Hepatic stellate cell (primary cell): ENCODE data around the gene ACTBL2.
"Not testable (repeated sequence)": the region's sequence is repeated elsewhere in the genome, so short reads cannot be mapped to it uniquely, and the experiment has no call there.

ENCODE experiments used
- DNase-seq: peaks from one replicate; pipeline ENCODE4 v3.0.0; 2011; ENCODE audit warnings: low spot score

Gene ACTBL2

DNA sequence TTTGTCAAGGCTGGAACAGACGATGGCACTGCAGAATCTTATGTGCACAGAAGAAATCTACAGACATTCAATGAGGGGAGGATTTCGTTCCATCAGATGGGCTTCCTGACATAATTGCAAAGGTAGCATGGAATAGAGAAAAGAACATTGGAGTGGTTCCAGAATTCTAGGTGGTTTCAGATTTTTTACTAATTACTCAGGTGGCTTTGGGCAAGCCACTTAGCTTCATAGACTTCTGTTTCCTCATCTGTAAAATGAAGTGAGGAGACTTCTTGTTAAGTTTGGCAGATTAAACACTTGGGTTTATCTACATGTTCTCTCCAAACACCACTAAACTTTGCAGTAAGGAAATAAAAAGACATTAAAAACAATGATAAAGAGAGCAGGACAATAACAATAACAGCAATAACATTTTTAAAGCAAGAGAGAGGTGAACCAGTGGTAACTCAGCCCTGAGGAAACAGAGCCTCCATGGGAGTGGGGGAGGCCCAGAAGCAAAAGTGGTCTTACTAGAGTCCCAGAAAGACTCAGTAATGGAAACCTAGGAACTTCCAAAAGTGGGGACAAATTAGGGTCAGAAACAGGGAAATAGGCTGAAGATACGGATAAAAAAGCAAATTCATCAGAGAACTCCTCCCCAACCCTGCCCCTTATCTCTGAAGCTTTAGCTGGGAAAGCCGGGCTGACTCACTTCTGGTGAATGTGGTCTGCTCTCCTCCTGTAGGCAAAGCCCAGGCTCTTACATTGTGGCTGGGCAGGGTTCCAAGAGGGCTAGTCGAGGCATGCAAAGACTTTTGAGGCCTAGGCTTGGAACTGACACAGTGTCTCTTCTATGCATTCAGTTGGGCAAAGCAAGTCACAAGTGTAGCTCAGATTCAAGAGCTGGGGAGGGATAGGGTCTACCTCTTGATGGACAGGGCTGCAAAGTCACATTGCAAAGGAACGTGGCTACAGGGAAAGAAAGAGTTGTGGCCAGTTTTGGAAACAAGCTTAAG is 11.8 kb upstream of the ACTBL2 start:
- DNase-seq, result peak; percentile 79

DNA sequence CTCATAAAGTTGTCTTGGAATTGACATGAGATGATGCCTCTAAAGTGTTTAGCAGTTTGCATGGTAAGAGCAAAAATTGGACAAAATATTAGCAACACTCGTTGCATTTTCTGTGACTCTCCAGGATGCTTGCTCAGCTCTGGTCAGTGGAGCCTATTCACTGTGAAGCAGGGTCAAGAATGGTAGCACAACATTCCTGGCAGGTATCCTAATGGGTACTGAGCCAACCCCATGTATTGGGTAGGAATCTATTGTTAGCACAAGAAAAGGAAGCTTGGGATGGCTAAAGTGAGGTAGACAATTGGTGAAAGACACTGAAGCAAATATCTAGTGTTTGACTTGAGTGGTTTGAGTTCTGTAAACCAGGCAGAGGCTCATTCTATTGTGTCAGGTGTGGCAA is 10.4 kb upstream of the ACTBL2 start:
- no peak for DNase-seq

DNA sequence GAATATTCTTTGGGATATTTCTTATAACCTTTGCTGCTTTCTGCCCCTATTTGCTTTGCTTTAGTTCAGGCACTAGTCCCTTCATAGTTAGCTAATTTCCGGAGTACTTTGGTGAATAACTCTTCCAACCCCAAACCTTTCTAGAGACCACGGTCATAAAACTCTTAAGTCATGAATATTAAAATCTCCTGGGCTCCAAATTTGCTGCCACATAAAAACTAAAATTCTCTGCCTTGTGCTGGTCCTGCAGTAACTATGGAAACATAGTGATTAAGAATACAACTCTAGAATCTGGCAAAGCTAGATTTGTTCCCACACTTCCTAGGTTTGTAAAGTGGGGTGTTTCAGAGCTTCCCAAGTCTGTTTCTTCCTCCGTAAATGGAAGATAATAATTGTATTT is 10.0 kb upstream of the ACTBL2 start:
- no peak for DNase-seq

DNA sequence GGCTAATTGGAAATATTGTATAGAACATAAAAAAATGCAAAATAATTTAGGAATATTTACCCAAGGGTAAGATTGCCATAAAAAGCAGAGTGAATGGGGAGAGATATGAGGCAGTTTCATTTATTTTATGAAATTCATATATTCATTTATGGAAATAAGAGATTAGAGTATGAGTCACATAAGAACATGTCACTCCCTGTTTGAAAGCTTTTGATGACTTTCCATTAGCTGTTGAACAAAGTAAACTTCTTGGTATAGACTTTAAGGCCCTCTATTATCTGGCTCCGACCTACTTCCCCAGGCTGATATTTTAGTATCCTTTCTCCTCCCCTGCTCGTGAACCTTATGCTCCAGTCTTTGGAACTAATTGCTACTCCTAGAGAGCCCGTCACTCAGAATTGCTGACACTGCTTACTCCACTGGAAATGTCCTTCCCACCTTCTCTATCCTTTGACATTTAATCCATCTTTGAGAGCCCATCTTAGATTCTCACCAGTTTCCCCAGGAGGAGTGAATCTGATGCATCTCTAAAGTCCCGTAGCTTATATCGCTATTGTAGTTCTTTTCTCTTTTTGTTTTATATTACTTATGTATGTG is 8.9 kb upstream of the ACTBL2 start:
- DNase-seq, result no peak

DNA sequence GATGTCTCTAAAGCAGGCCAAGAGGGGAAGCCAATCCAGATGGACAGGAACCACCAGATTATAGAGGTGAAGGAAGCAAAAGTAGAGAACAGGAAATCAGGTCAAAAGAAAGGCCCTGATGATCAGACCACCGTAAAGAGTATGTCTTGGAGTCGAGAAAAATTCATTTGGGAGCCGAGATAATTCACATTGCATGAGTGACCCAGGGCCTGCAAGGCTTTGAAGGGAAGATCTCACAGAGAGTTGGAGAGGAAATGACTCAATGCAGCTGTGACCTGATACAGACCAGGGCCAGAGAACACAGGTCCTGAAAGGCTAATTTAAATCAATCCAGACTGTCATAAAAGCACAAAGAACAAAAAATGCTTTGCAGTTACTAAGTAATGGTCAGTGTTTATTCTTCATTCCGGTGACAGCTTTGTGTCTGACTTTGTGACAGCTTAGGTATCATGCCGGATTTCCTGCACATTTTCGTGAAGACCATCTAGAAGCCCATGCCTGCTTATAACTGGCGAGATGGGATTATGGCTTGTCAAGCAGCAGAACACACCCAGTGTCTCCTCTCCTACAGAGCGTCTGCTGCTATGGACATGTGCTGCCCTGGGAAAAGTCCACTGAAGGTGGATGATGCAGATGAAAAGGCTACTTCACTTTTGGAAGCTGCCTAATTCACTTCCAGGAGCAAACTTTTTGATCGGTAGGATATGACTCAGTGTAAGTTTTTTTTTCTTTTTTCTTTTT is 5.8 kb upstream of the ACTBL2 start:
- DNase-seq, result peak; percentile 40

DNA sequence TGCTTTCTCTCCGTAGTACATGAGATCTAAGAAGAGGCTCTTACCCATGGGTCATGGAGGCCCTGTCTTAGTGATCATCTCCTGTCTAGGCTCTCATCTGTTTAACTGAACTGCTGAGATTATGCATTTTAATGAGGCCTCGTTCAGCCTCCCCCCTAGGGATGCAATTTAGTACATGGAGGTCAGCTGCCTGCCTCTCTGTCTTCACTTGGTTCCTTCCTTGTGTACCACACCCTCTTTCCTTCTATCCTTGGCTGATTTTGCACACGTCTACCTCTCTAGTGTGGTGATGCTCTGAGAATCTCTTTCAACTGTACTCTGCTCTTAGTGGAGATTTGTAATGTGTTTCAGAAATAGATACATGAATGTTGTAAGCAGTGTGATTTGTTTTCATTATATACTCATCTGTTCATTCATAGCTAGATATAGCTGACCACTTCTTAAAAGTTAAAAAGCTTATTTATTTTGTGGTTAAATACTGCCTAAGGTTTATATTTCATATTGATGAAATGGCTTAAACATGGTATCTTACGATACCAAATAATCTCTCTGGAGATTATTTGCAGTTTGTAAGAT is 3.5 kb upstream of the ACTBL2 start:
- DNase-seq, result no peak

DNA sequence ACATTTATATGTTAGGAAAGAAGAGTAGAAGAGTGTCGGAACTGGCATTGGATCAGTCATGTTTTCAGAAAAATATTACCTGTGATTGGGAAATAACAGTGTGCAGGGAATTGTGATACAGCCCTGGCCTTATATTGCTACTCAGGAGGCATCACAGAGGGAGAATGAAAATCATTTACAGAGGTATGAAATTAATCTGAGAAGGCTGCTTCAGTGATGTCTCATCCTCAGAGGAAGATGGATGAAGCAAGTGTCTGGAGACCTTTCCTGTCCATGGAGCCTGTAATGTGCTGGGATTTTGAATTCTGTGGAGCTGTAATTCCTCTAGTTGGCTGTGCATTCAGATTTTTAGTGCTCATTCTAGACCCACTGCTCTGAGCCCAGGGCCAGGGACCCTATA is 3.8 kb downstream of the ACTBL2 start:
- no peak for DNase-seq

DNA sequence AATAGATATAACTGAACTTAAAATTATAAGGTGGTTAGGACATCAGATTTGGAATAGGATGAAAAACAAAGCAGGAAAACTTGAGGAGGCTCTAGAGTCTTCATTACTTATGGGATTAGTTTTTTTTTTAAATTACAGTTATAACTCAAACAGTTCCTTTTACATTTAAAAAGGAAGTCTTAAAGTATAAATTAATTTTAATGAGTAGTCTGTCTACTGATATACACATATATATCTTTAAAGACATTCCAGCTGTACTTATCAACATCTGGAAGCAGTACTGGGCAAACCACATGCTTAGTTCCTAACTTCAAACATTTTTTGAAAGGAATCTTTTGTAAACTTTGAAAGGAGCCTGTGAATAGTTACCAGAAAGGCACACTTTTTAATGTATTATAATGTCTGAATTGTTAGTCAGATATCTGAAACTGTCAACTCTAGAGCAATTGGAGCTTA is 6.0 kb downstream of the ACTBL2 start:
- DNase-seq, result no peak

DNA sequence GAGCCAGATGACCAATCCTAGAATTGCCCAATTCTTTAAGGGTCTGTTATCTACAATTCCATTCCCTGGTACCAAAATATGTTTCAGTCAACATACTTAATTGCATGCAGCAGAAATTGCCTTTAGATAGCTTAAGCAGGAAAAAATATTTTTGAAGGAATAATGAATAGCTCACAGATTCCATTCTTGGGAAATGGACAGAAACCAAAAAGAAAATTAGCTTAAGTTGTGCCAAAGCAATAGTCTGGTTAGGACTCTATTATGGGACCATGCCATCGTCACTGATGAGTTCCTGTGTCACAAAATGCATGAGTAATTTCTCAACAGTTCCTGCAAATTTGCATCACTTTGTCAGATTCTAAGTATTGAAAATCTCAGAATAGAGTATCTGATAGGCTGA is 12.3 kb downstream of the ACTBL2 start:
- no peak for DNase-seq

DNA sequence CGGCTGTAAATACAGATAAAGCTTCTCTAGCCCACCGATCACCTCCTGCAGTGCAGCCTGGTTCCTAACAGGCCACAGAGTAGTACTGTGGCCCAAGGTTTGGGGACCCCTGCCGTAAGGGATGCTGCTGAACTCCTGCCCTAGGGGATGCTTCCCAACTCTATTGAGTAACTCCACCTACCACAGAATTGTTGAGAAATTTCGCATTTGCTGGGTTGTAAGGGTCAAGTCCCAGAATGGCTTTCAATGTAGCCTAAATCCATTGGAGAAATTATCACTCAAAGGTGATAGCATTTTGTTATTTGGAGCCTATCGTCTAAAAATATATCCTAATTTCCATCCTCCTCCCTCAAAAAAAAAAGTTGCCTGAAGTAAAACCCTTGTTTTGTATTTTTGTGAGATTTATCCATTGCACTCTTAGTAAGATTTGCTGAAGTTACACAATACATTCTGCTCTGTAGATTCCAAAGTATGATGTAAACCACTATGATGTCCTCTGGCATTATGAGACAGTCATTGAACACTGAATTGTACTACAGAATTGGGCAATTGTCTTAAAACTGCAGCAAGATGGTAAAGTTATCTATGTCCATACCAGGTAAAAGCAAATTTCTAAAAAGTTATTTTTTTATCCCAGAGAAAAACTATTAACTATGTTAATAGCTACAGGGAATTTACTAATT is 14.0 kb downstream of the ACTBL2 start:
- DNase-seq, result peak; percentile 14

DNA sequence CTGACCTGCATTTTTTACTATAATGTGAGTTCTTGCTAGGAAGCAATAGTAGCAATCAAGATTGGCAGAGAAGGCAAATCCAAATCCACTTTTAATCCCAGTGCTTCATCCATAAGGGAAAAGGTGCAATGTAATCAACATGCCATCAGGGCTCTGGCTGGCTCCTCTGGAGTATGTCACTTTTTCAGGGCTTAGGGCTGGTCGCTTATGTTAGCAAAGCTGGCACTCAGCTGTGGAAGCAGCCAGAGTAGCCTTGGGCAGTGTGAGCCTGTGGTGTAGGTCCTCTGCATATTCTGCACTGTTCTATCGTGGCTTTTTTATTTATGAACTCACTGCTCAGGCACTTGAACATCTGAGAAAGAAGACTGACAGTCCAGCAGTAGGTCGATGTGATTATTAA is 16.1 kb downstream of the ACTBL2 start:
- no peak for DNase-seq

DNA sequence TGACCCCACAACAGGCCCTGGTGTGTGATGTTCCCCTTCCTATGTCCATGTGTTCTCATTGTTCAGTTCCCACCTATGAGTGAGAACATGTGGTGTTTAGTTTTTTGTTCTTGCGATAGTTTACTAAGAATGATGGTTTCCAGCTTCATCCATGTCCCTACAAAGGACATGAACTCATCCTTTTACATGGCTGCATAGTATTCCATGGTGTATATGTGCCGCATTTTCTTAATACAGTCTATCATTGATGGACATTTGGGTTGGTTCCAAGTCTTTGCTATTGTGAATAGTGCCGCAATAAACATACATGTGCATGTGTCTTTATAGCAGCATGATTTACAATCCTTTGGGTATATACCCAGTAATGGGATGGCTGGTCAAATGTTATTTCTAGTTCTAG is 22.6 kb downstream of the ACTBL2 start:
- DNase-seq, result not testable (repeated sequence)

DNA sequence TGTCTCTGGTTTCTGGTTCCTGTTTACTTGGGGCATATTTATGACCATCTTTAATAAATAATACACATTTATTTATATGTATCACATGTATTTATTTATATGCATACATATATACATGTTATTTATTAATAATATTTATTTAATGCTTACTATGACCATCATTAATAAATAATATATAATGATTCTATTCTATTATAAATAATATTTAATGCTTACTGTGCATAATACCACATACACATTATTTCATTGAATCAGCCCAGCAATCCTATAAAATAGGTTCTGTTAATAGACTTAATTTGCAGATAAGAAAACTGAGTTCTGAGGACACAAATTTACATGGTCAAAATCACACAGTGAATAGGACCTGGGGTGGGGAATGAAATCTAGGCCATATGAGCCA is 24.2 kb downstream of the ACTBL2 start:
- no peak for DNase-seq

DNA sequence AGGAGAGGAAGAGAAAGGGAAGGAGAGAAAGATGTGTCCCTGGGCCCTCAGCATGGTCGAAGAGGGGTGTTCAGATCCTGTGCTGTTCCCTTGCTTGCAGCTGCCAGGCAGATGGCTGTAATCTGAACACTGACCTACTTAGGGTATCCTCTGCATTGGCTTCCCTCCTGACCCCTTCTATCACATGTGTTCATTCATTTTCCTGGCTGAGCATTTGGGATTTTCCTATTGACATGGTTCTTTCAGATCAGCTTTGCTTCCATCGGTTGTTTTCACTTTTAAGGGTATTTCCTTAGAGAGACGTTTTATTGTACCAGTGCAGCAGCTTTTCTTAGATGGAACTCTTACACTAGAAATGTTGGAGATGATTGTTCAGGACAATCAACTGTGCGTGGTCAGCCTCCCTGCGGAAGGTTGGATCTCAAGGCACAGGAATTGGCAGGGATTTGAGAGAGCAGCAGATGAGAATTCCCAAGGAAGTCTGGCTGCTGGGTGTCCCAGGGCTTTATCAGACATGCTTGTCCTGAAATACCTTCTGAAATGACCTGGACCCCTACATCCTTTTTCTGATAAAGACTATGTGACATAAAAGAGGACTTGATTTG is 26.0 kb downstream of the ACTBL2 start:
- no peak for DNase-seq

DNA sequence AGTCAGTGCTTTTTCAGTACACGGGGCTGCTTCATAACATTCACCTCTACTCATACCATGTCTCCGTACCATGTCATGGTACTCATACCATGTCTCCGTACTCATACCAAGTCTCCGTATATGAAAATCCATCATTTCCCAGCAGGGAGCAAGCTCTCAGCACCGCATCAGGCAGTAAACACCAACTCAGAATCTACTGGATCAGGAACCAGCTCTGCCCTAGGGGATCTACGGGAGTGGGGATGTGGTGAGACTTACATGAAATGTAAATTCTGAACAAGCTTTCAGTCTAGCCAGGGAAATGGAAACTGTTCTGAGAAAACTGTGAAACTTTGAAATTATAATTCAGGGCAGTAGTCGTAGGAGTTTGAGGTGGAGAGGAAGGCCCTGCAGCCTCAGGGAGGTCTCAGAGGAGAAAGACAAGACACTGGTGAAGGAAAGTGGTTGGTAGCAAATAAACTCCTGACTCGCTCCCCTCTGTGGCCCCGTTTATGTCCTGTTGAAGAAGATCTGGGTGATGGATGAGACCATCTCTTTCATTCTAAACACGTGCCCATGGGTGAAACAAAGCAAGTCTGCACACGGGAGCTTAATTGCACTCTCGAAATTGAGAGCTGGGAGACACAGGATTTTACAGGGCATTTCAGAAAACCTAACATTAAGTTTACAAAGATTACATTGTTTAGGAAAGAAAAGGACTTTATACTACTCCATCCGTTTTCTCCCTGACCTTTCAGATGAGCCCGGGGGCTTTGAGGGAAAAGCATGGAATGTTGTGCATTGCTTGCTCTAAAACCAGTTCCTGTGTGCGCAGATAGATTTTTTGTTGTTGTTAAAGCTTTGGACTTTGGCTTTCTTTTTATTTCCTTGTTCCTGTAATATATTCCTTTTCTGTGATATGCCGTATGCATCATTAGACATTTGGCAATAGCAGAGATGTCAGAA is 26.8 kb downstream of the ACTBL2 start:
- no peak for DNase-seq

DNA sequence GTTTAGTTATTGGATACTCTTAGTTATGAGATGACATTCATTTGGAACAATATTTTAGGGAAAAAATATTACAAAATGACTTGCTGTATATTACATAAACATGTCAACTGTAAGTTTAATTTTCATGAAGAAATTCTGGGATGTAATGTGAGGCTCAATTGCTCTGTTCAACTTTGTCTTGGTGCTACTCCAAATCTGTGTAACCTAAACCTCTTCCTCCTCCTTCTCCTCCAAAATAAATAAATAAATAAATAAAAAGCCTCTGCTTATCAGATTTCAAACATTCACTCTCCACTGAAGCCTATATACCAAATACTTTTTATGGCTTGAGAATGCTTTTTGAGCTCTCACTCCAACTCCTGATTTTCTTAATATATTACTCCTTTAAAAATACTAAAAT is 27.7 kb downstream of the ACTBL2 start:
- DNase-seq, result no peak

DNA sequence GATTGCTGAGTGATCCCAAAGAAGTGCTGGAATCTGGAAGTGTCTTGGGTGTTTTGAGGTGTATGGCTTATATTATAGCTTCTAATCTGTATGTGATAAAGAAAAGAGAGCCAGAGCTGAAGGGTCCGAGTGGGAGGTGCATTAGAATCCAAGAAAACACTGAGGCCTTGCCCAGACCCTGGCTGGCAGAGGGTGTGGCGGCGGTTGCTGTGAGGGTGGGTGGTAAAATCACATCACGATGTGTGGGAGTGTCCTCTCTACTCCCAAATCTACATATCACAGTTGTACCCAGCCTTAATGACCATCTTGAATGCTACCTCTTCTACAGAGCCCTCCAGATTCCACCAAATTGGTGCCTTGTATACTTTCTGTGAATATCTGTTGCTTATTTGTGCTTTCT is 28.9 kb downstream of the ACTBL2 start:
- DNase-seq, result no peak

DNA sequence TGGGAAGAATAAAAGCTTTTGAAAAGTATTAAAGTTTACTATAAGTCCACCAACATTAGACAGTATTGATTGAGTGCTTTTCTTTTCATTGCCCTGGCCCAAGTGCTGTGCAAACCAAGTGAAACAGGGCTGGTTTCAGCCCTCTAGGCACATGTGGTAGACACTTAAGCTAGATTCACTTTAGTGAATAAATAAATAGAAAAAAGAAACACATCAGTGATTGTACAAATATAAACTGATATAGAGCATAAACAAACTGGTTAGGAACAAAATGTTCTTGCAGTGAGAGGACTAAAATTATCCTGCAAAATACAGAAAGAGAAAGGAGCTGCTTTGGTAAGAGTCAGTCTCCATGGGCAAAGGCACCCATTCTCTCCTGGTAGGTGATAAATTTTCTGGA is 29.7 kb downstream of the ACTBL2 start:
- no peak for DNase-seq

DNA sequence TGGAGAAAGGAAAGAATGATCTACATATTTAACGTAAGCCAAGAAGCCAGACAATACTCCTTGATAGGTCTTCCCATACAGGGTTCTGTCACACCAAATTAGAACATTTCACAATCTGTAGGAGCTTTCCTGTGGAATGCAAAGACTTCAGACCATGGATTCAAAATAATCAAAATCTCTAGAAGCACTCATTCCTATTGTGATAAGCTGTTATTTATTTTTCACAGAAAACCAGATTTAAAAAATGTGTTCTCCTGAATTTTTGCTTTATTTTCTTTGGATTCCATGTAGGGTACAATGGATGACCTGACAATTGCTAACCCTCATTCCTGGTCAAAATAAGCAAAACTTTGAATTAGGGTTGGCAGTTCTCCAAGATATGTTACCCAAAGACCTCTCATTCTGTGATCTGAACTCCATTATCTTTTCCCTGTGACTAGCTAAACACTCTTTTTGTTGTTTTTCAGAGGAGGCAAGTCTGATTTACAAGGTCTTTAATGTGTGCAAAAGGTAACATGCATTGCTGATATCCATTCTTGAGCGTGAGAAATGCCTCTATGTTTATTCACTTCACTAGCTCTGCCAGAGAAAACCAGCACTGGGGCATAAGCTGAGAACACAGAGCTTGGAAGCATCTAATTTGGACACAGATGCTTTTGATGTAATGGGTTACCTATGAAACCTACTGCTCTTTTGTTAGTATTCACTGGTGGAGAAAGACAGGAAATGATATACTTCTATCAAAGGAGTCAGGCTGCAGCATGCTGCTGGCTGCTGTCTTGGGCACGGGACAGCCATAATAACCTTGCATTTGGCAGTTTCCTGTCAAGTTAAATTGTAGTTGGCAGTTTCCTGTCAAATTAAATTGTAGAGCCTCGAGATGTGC is 31.4 kb downstream of the ACTBL2 start:
- DNase-seq, result peak; percentile 15
